Measurements from ENCODE around the gene CUEDC1.
A peak's percentile ranks its signal among the peaks of the same experiment; 100 is the strongest.

CUEDC1 gene

GRCh38 chr17:57957120-57957850 is 2.1 kb upstream of the CUEDC1 start:
- no peak for DNase-seq

GRCh38 chr17:57956291-57957119 is 1.3 kb upstream of the CUEDC1 start:
- peak; percentile 57 for DNase-seq

GRCh38 chr17:57954397-57955182 is 622 bp downstream of the CUEDC1 start:
- DNase-seq = no peak

GRCh38 chr17:57953705-57954396 is 1.4 kb downstream of the CUEDC1 start:
- no peak for DNase-seq

- DNase-seq = no peak
Observed at GRCh38 chr17:57953219-57953618, 2.0 kb downstream of the CUEDC1 start.

GRCh38 chr17:57949649-57950048 is 5.6 kb downstream of the CUEDC1 start:
- DNase-seq = no peak

- peak; percentile 24 for DNase-seq
Observed at GRCh38 chr17:57948555-57949420, 6.4 kb downstream of the CUEDC1 start.

GRCh38 chr17:57948169-57948554 is 7.0 kb downstream of the CUEDC1 start:
- no peak for DNase-seq

GRCh38 chr17:57947369-57947768 is 7.8 kb downstream of the CUEDC1 start:
- no peak for DNase-seq

- peak; percentile 67 for DNase-seq
Observed at GRCh38 chr17:57946798-57947358, 8.3 kb downstream of the CUEDC1 start.

- no peak for DNase-seq
Observed at GRCh38 chr17:57945996-57946797, 9.0 kb downstream of the CUEDC1 start.

GRCh38 chr17:57944908-57945307 is 10.3 kb downstream of the CUEDC1 start:
- no peak for DNase-seq

GRCh38 chr17:57943645-57944044 is 11.6 kb downstream of the CUEDC1 start:
- DNase-seq = no peak

GRCh38 chr17:57943140-57943539 is 12.1 kb downstream of the CUEDC1 start:
- no peak for DNase-seq

GRCh38 chr17:57941384-57942370 is 13.5 kb downstream of the CUEDC1 start:
- DNase-seq = no peak

GRCh38 chr17:57940653-57941329 is 14.4 kb downstream of the CUEDC1 start:
- no peak for DNase-seq

- no peak for DNase-seq
Observed at GRCh38 chr17:57940231-57940630, 15.0 kb downstream of the CUEDC1 start.

- DNase-seq = no peak
Observed at GRCh38 chr17:57939797-57940196, 15.4 kb downstream of the CUEDC1 start.

- DNase-seq = no peak
Observed at GRCh38 chr17:57938061-57938502, 17.1 kb downstream of the CUEDC1 start.

Measured in activated CD4-positive, alpha-beta T cell treated with anti-CD3 and anti-CD28 coated beads, Interleukin-2, amount 50 U/mL, for 16 hours (primary cell).